GM19025 (cell line): Measurements from ENCODE around the gene LCN10.
"Not testable (repeated sequence)": the region's sequence is repeated elsewhere in the genome, so short reads cannot be mapped to it uniquely, and the experiment has no call there.

Experiments used
- ATAC-seq: cut with Tn5 transposase; IDR thresholded peaks from one replicate; pipeline ENCODE4 v1.9.1; 2021; ENCODE audit warnings: mild to moderate bottlenecking, low read depth, moderate library complexity; ENCODE audit not compliant: unreplicated experiment

Gene LCN10

GRCh38 chr9:136773386-136774044 lies 30.8 kb upstream of the LCN10 start:
- no peak for ATAC-seq

DNA sequence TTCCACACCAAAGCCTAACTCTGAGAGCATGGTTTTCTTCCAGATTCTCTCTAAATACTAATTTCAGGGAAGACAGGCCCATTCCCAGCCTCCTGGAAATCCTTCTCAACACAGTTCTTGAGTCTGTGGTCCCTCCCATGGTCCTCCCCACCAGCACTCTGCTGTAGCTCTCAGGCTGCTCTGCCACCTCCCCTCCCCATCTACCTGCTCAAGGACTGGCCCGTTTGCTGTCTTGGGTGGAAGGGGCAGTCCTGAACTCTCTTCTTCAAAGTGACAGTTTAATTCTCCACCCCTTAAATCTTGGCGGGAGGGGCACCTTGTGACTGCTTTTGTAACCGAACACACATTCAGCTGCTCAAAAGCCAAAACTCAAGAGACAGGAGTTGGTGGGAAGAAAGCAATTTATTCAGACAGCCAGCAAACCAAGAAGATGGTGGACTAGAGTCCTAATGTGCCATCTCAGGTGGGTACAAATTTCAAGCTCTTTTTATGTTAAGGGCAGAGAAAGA lies 29.2 kb upstream of the LCN10 start:
- ATAC-seq: no peak

- ATAC-seq: no peak
These were observed 27.0 kb upstream of the LCN10 start for GRCh38 chr9:136769710-136770191.

- ATAC-seq: not testable (repeated sequence)
These were observed 23.8 kb upstream of the LCN10 start for GRCh38 chr9:136766410-136767120.

- not testable (repeated sequence) for ATAC-seq
These were observed 23.1 kb upstream of the LCN10 start for GRCh38 chr9:136765745-136766409.

DNA sequence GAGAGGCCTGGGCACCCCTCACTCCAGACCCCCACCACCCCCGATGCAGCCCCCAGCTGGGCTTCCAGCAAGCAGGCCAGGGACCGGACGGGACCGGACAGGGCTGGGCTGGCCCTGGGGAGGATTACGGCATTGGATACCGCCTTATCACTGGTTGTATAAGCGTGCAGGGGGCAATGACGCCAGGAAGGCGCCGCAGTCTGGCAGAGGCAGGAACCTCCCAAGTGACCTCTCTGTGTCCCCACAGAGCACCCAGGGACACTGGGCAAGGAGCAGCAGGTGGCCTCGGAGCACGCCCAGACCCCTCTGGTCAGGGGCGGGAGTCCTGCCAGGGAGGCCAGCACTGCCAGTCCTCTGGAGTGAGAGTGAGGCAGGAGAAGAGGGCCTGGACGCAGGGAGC lies 22.3 kb upstream of the LCN10 start:
- no peak for ATAC-seq

GRCh38 chr9:136764301-136764891 lies 21.7 kb upstream of the LCN10 start, which contains the start of gene LCN15:
Gene LCN15, minus strand, starts transcription at chr9:136764518. Its CDS starts 30 bp downstream, at chr9:136764488.
- no peak for ATAC-seq

DNA sequence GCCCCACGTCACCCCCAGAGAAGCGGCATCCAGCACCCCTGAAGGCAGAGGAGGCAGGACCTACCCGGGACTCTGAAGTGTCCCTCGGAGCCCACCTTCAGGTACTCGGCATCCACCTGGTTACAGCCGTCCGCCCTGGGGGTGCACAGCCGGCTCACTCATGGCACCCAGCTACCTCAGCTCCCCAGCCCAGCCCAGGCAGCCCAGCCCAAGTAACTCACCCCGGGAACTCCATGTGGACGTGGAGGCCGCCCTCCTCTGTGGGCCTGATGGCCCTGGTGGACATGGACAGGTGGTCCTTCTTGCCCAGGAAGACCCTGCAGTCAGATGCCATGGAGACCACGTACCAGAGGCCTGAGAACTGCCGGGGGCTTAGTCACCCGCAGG lies 20.9 kb upstream of the LCN10 start:
- no peak for ATAC-seq

DNA sequence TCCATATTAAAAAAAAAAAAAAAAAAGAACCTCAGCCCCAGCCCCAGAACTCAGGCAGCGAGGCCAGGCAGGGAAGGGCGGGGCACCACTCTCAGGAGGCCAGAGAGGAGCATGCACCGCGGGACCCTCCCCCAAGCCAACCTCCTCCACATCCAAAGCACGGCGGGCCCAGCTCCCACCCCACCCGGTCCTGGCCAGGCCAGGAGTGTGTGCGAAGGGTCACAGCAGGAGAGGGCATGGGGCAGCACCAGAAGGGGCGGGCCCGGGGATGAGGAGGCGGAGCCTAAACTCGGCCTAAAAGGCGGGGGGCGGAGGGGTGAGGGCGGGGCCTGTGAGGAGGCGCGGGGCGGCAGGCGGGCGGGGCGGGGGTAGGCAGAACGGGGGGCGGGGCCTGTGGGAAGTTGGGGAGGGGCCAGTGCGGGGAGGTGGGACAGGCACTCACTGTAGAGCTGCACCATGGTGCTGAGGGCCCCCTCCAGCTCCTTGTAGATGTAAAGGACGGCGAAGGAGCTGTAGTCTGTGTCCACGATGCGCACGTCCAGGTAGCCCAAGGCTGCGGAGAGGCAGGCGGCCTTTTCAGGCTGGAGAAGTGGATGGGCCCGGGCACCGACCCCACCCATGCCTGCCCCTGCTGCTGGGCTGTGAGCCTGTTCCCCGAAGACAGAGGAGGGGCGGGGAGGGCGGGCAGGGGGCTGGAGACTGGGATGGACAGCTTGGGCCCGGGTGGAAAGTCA lies 20.3 kb upstream of the LCN10 start:
- no peak for ATAC-seq

- ATAC-seq: no peak
These were observed 19.5 kb upstream of the LCN10 start for GRCh38 chr9:136762221-136762691.

- no peak for ATAC-seq
These were observed 18.8 kb upstream of the LCN10 start for GRCh38 chr9:136761545-136761981.

- ATAC-seq: not testable (repeated sequence)
These were observed 18.2 kb upstream of the LCN10 start for GRCh38 chr9:136760834-136761544.

- no peak for ATAC-seq
These were observed 17.7 kb upstream of the LCN10 start for GRCh38 chr9:136760424-136760823.

GRCh38 chr9:136759436-136760325 lies 16.9 kb upstream of the LCN10 start:
- no peak for ATAC-seq

DNA sequence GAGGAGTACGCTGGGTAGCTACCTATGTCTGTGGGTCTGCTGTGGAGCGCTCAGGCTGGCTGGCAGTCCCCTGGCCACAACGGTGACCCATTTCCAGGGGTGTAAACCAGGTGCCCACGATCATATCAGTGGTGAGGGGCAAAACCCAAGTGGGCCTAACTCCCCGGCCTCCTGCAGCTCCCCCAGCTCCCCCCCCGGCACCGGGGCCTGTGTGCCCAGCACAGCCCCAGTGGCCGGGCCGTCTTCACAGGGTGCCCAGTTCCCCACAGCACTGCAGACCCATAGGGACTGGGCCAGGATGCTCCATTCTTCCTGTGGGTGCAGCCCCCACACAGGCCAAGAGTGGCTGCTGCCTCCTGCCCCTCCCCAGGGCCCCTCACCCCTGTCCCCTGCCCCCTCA lies 16.3 kb upstream of the LCN10 start:
- ATAC-seq: no peak

- no peak for ATAC-seq
These were observed 15.0 kb upstream of the LCN10 start for GRCh38 chr9:136757751-136758140.

DNA sequence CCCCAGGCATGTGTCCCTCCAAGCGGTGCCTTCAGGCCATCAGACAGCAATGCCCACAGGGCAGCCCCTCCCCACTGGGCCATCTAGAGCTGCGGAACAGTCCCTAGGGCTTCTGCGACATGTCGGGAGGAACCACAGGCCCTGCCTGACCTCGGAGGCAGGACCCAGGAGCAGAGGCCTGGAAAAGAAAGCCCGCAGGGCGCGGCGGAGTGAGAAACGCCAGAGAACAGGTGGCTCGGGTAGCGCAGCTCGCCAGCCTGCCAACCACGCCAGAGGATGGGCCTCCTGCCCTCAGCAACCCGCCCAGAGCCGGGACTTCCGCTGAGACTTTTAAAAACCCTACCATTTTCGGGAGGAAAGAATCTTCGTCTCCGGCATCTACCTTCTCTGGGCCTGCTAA lies 14.6 kb upstream of the LCN10 start:
- ATAC-seq: no peak

- ATAC-seq: no peak
These were observed 14.1 kb upstream of the LCN10 start for GRCh38 chr9:136756836-136757235.

GRCh38 chr9:136756134-136756438 lies 13.3 kb upstream of the LCN10 start:
- no peak for ATAC-seq
